PC-3 (cell line): ENCODE measurements around the gene CHP2. TPM values are rescaled to one million over a fixed set of nuclear protein-coding genes. Genes with fewer than 3 reads are reported as not detected.

Experiments used
- ATAC-seq: fragments of 200-7000 bp; cut with Tn5 transposase; 2 replicates; pipeline ENCODE4 v1.9.1; 2020; ENCODE audit warnings: mild to moderate bottlenecking, moderate library complexity
- BruUV-seq: library from RNA; stranded (reverse); fragments of 400-500 nt; replicated peaks from 2 replicates; lab custom pipeline; 2021; lab: Mats Ljungman, UMichigan
- CTCF ChIA-PET: fragments of 300-600 bp; sonication (Branson Sonifier 250); formaldehyde crosslinking; loops from one replicate; lab custom pipeline; 2022; ENCODE audit warnings: antibody characterized with exemption; lab: Charles Lee
- POLR2A ChIA-PET: fragments of 300-600 bp; sonication (Branson Sonifier 250); formaldehyde crosslinking; loops from one replicate; lab custom pipeline; 2022; ENCODE audit warnings: antibody characterized with exemption; ENCODE audit not compliant: unreplicated experiment; lab: Charles Lee
- DNase-seq: peaks from one replicate; pipeline ENCODE4 v3.0.0-alpha.2; 2015
- H2AFZ ChIP-seq: fragments of 300-600 bp; sonication (generic); 2 replicates; pipeline ENCODE4 v1.6.0; 2016; ENCODE audit warnings: antibody characterized with exemption, low read length
- H3F3A ChIP-seq: fragments of 300-600 bp; sonication (generic); one replicate; pipeline ENCODE4 v1.6.0; 2017; ENCODE audit warnings: antibody characterized with exemption, low read length, control low read depth, mild to moderate bottlenecking; ENCODE audit not compliant: unreplicated experiment
- H3K27ac ChIP-seq: fragments of 300-600 bp; sonication (generic); 2 replicates; pipeline ENCODE4 v1.5.1; 2016; ENCODE audit warnings: mild to moderate bottlenecking, low read length
- H3K27me3 ChIP-seq: fragments of 300-600 bp; sonication (generic); 2 replicates; pipeline ENCODE4 v1.6.1; 2016; ENCODE audit warnings: low read length, mixed read lengths
- H3K36me3 ChIP-seq: fragments of 300-600 bp; sonication (generic); 2 replicates; pipeline ENCODE4 v1.6.1; 2016; ENCODE audit warnings: low read depth, mixed run types, low read length, mixed read lengths
- H3K4me1 ChIP-seq: fragments of 300-600 bp; sonication (generic); 2 replicates; pipeline ENCODE4 v1.5.1; 2016; ENCODE audit warnings: low read length; ENCODE audit not compliant: insufficient read depth
- H3K4me2 ChIP-seq: fragments of 300-600 bp; sonication (generic); 2 replicates; pipeline ENCODE4 v1.6.0; 2016; ENCODE audit warnings: low read length
- H3K4me3 ChIP-seq: fragments of 300-600 bp; sonication (generic); 2 replicates; pipeline ENCODE4 v1.5.1; 2016; ENCODE audit warnings: mild to moderate bottlenecking, low read length, mixed read lengths
- H3K79me2 ChIP-seq: fragments of 300-600 bp; sonication (generic); 2 replicates; pipeline ENCODE4 v1.6.1; 2017; ENCODE audit warnings: low read length, mixed read lengths
- H3K9ac ChIP-seq: fragments of 300-600 bp; sonication (generic); 2 replicates; pipeline ENCODE4 v1.6.0; 2016; ENCODE audit warnings: mild to moderate bottlenecking, low read length
- H3K9me2 ChIP-seq: fragments of 300-600 bp; sonication (generic); replicated peaks from 2 replicates; pipeline ENCODE4 v1.6.1; 2016; ENCODE audit warnings: mixed run types, low read length, mixed read lengths
- H3K9me3 ChIP-seq: fragments of 300-600 bp; sonication (generic); 2 replicates; pipeline ENCODE4 v1.6.1; 2016; ENCODE audit warnings: low read length, mixed read lengths
- H4K20me1 ChIP-seq: fragments of 300-600 bp; sonication (generic); 2 replicates; pipeline ENCODE4 v1.6.1; 2016; ENCODE audit warnings: low read length, mixed read lengths
- EZH2 ChIP-seq: fragments of 300-600 bp; sonication (generic); IDR thresholded peaks from one replicate; pipeline ENCODE4 v1.6.1; 2017; ENCODE audit warnings: antibody characterized with exemption, mild to moderate bottlenecking, low read length; ENCODE audit not compliant: unreplicated experiment
- EZH2phosphoT487 ChIP-seq: fragments of 300-600 bp; sonication (generic); IDR thresholded peaks from 2 replicates; pipeline ENCODE4 v1.6.1; 2018; ENCODE audit warnings: mild to moderate bottlenecking, antibody characterized with exemption, low read length, borderline replicate concordance
- intact Hi-C: fragments of 100-400 bp; cut with micrococcal nuclease; formaldehyde crosslinking; loops from 2 replicates; pipeline ENCODE4 v1.9.0; 2023
- total RNA-seq: library from RNA; depleted of rRNA; stranded (reverse); fragments of >200 nt; gene quantifications from 2 replicates; pipeline ENCODE4 v1.2.3, GENCODE V29; 2014
- TF ChIP-seq, protein P1 (sequence below): fragments of 300-600 bp; sonication (generic); conservative IDR thresholded peaks from 2 replicates; pipeline ENCODE4 v1.5.1; 2017; ENCODE audit warnings: antibody characterized with exemption, low read depth, mild to moderate bottlenecking, low read length

Gene CHP2
- total RNA-seq, 1 experiment from 2014 or later, result not detected

GRCh38 chr16:23796941-23797340, 42.1 kb downstream of the CHP2 start:
- TF ChIP-seq EZH2, result no peak
- TF ChIP-seq, protein P1, sequence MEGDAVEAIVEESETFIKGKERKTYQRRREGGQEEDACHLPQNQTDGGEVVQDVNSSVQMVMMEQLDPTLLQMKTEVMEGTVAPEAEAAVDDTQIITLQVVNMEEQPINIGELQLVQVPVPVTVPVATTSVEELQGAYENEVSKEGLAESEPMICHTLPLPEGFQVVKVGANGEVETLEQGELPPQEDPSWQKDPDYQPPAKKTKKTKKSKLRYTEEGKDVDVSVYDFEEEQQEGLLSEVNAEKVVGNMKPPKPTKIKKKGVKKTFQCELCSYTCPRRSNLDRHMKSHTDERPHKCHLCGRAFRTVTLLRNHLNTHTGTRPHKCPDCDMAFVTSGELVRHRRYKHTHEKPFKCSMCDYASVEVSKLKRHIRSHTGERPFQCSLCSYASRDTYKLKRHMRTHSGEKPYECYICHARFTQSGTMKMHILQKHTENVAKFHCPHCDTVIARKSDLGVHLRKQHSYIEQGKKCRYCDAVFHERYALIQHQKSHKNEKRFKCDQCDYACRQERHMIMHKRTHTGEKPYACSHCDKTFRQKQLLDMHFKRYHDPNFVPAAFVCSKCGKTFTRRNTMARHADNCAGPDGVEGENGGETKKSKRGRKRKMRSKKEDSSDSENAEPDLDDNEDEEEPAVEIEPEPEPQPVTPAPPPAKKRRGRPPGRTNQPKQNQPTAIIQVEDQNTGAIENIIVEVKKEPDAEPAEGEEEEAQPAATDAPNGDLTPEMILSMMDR, result no peak
- TF ChIP-seq EZH2phosphoT487, result no peak
- no peak overlapping the region for H3K27ac ChIP-seq
- H3K4me3 ChIP-seq, result no peak overlapping the region
- H3K79me2 ChIP-seq, result no peaks in the 10 kb centered on the region
- H3F3A ChIP-seq, result no peaks in the 10 kb centered on the region
- H4K20me1 ChIP-seq, result no peaks in the 10 kb centered on the region
- 0 out of 2 replicates have a peak, but pooled peaks cover 2% of the 10 kb centered on the region for H3K27me3 ChIP-seq
- ATAC-seq (no peak), DNase-seq (no peak)
- no peaks in the 10 kb centered on the region for H3K36me3 ChIP-seq
- intact Hi-C loops, result no loop called here
- no peaks in the 10 kb centered on the region for H3K9me3 ChIP-seq
- ChIA-PET POLR2A (no interaction called here), CTCF (no interaction called here)
- no peak overlapping the region for H2AFZ ChIP-seq
- no peaks in the 10 kb centered on the region for H3K9me2 ChIP-seq
- H3K4me1 ChIP-seq, result no peaks in the 10 kb centered on the region
- BruUV-seq, result no TSS peak
- no peak overlapping the region for H3K9ac ChIP-seq
- no peak overlapping the region for H3K4me2 ChIP-seq

DNA sequence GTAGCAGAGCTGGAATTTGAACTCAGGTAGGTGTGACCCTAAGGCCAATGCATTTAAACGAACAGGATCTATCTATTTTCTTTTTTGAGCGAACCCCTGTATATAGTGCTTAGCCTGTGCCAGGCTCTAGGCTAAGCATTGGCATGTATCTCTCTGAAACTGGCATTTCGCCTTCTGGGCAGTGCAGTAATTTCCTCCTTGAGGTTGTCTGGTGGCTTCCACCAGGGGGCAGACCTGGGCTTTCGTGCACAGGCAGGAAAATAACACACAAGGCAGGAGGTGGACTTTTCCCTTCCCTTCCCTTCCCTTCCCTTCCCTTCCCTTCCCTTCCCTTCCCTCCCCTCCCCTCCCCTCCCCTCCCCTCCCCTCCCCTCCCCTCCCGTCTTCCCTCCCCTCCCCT, 46.6 kb downstream of the CHP2 start:
- no peak for TF ChIP-seq EZH2phosphoT487
- TF ChIP-seq, protein P1, result peak; percentile 56
- Histone ChIP-seq H3K79me2 (no peaks in the 10 kb centered on the region), H3K4me2 (no peak overlapping the region), H3K9ac (no peak overlapping the region), H3K36me3 (no peaks in the 10 kb centered on the region), H3K27ac (no peak overlapping the region), H3K4me3 (no peak overlapping the region), H3K27me3 (peaks cover 6% of the 10 kb centered on the region; the same call in 1 of the 2 replicates), H3K9me2 (no peaks in the 10 kb centered on the region), H4K20me1 (no peaks in the 10 kb centered on the region), H3K9me3 (no peaks in the 10 kb centered on the region), H3K4me1 (no peaks in the 10 kb centered on the region), H2AFZ (no peak overlapping the region), H3F3A (no peaks in the 10 kb centered on the region)
- ATAC-seq (peak; percentile 80), DNase-seq (peak; percentile 66)
- ChIA-PET CTCF (interaction anchor here (0.6 kb wide), 1 partner anchor 53 kb away, joined by 7 read pairs; no protein-coding TSS in a partner anchor), POLR2A (no interaction called here)
- BruUV-seq, result no TSS peak
- intact Hi-C loops, result loop anchor here (10.0 kb wide), 1 partner anchor 703 kb away; no protein-coding TSS in a partner anchor

- no TSS peak for BruUV-seq
- DNase-seq, result no peak
- Histone ChIP-seq H3K9me3 (no peaks in the 10 kb centered on the region), H3K27me3 (peaks cover 6% of the 10 kb centered on the region; the same call in 1 of the 2 replicates), H3K4me1 (no peaks in the 10 kb centered on the region), H3F3A (no peaks in the 10 kb centered on the region), H3K27ac (no peak overlapping the region), H3K4me2 (no peak overlapping the region), H3K4me3 (no peak overlapping the region), H3K9ac (no peak overlapping the region), H3K9me2 (no peaks in the 10 kb centered on the region), H2AFZ (no peak overlapping the region), H3K36me3 (no peaks in the 10 kb centered on the region), H3K79me2 (no peaks in the 10 kb centered on the region), H4K20me1 (no peaks in the 10 kb centered on the region)
- TF ChIP-seq, protein P1, result no peak
- no peak for TF ChIP-seq EZH2
- TF ChIP-seq EZH2phosphoT487, result no peak
- ATAC-seq, result no peak
- ChIA-PET POLR2A (no interaction called here), CTCF (no interaction called here)
- intact Hi-C loops, result loop anchor here (1.0 to 10.0 kb wide), 2 partner anchors 234 to 702 kb away; no protein-coding TSS in a partner anchor
Measured at GRCh38 chr16:23802776-23803175, 48.0 kb downstream of the CHP2 start.
